Neural cell (in vitro differentiated cells): ENCODE results near the gene GBA2. TPM values are rescaled to one million over a fixed set of nuclear protein-coding genes. Genes with fewer than 3 reads are reported as not detected.

ENCODE experiments used
- H2AFZ ChIP-seq: fragments of 200-600, 300-800 bp; sonication (generic), shearing (Covaris generic); 2 replicates; pipeline ENCODE4 v1.6.0; 2014; ENCODE audit warnings: low read depth, mild to moderate bottlenecking, antibody characterized with exemption, low read length, moderate library complexity
- H3F3A ChIP-seq: fragments of 200-600 bp; shearing (Covaris generic); 2 replicates; pipeline ENCODE4 v1.6.1; 2016; ENCODE audit warnings: mild to moderate bottlenecking, moderate library complexity, mixed read lengths, antibody characterized with exemption, low read length; ENCODE audit not compliant: insufficient read depth, poor library complexity, severe bottlenecking
- H3K27ac ChIP-seq: fragments of 200-600, 300-800 bp; sonication (generic), shearing (Covaris generic); 2 replicates; pipeline ENCODE4 v1.5.1; 2014; ENCODE audit warnings: mild to moderate bottlenecking, low read length, moderate library complexity
- H3K27me3 ChIP-seq: fragments of 300-800, 200-600 bp; sonication (generic), shearing (Covaris generic); 2 replicates; pipeline ENCODE4 v1.6.0; 2014; ENCODE audit warnings: mild to moderate bottlenecking, low read depth, low read length, moderate library complexity; ENCODE audit not compliant: insufficient read depth
- H3K36me3 ChIP-seq: fragments of 300-800, 200-600 bp; sonication (generic), shearing (Covaris generic); 2 replicates; pipeline ENCODE4 v1.5.1; 2014; ENCODE audit warnings: mild to moderate bottlenecking, antibody characterized with exemption, low read length, moderate library complexity; ENCODE audit not compliant: insufficient read depth
- H3K4me2 ChIP-seq: fragments of 300-800, 200-600 bp; sonication (generic), shearing (Covaris generic); 2 replicates; pipeline ENCODE4 v1.6.0; 2014; ENCODE audit warnings: mild to moderate bottlenecking, low read length
- H3K4me3 ChIP-seq: fragments of 300-800, 200-600 bp; sonication (generic), shearing (Covaris generic); 2 replicates; pipeline ENCODE4 v1.5.1; 2014; ENCODE audit warnings: mild to moderate bottlenecking, low read length, moderate library complexity
- H3K79me2 ChIP-seq: fragments of 200-600 bp; shearing (Covaris generic); replicated peaks from 2 replicates; pipeline ENCODE4 v1.6.0; 2014; ENCODE audit warnings: mild to moderate bottlenecking, low read length, moderate library complexity; ENCODE audit not compliant: insufficient read depth
- H3K9ac ChIP-seq: fragments of 300-800, 200-600 bp; sonication (generic), shearing (Covaris generic); 2 replicates; pipeline ENCODE4 v1.6.1; 2016; ENCODE audit warnings: mild to moderate bottlenecking, low read length, mixed read lengths
- H3K9me2 ChIP-seq: fragments of 200-600 bp; shearing (Covaris generic); 2 replicates; pipeline ENCODE4 v1.6.1; 2016; ENCODE audit warnings: mild to moderate bottlenecking, low read length, mixed read lengths; ENCODE audit not compliant: insufficient read depth
- H3K9me3 ChIP-seq: fragments of 200-600, 300-800 bp; sonication (generic), shearing (Covaris generic); 2 replicates; pipeline ENCODE4 v1.6.1; 2016; ENCODE audit warnings: mild to moderate bottlenecking, mixed run types, low read length, moderate library complexity, mixed read lengths
- H4K20me1 ChIP-seq: fragments of 200-600 bp; shearing (Covaris generic); 2 replicates; pipeline ENCODE4 v1.6.1; 2016; ENCODE audit warnings: mild to moderate bottlenecking, mixed run types; ENCODE audit not compliant: insufficient read depth
- CTCF ChIP-seq: fragments of 450-650 bp; IDR thresholded peaks from 2 replicates; pipeline ENCODE4 v1.5.1; 2014; ENCODE audit warnings: antibody characterized with exemption, mild to moderate bottlenecking, moderate library complexity; ENCODE audit not compliant: poor library complexity, severe bottlenecking
- EP300 ChIP-seq: fragments of 450-650 bp; conservative IDR thresholded peaks from 2 replicates; pipeline ENCODE4 v1.6.1; 2014; ENCODE audit warnings: antibody characterized with exemption, mild to moderate bottlenecking, moderate library complexity; ENCODE audit not compliant: poor library complexity, severe bottlenecking
- EZH2 ChIP-seq: fragments of 200-600, 300-800 bp; shearing (Covaris generic), sonication (generic); IDR thresholded peaks from 2 replicates; pipeline ENCODE4 v1.6.1; 2014; ENCODE audit warnings: antibody characterized with exemption, low read length, borderline replicate concordance, mild to moderate bottlenecking; ENCODE audit not compliant: insufficient read depth, poor library complexity, severe bottlenecking
- MXI1 ChIP-seq: fragments of 450-650 bp; conservative IDR thresholded peaks from 2 replicates; pipeline ENCODE4 v1.6.1; 2014; ENCODE audit warnings: antibody characterized with exemption, mild to moderate bottlenecking; ENCODE audit not compliant: poor library complexity, severe bottlenecking
- POLR2AphosphoS5 ChIP-seq: IDR thresholded peaks from 2 replicates; pipeline ENCODE4 v1.6.1; 2012
- RAD21 ChIP-seq: fragments of 450-650 bp; conservative IDR thresholded peaks from 2 replicates; pipeline ENCODE4 v1.6.1; 2014; ENCODE audit warnings: antibody characterized with exemption, mild to moderate bottlenecking, moderate library complexity
- REST ChIP-seq: IDR thresholded peaks from 2 replicates; pipeline ENCODE4 v1.6.1; 2012; ENCODE audit warnings: borderline replicate concordance
- SMC3 ChIP-seq: fragments of 450-650 bp; conservative IDR thresholded peaks from 2 replicates; pipeline ENCODE4 v1.6.1; 2014; ENCODE audit warnings: antibody characterized with exemption, mild to moderate bottlenecking, moderate library complexity; ENCODE audit not compliant: poor library complexity
- TAF1 ChIP-seq: IDR thresholded peaks from 2 replicates; pipeline ENCODE4 v1.6.1; 2012; ENCODE audit warnings: low read depth
- polyA plus RNA-seq: library from polyadenylated mRNA; depleted of rRNA; stranded (reverse); fragments of >200 nt; gene quantifications from 2 replicates; pipeline ENCODE4 v1.2.3, GENCODE V29; 2014

GBA2 gene
- polyA plus RNA-seq, 1 donor from 2014 or later, result 113 TPM

GRCh38 chr9:35717132-35717870 is 31.7 kb downstream of the GBA2 start:
- Histone ChIP-seq H3K79me2 (no peaks in the 10 kb centered on the region), H3K4me3 (no peak overlapping the region), H3K9me2 (no peaks in the 10 kb centered on the region), H2AFZ (no peak overlapping the region), H3K36me3 (no peaks in the 10 kb centered on the region), H3K9ac (no peak overlapping the region), H3K27me3 (no peaks in the 10 kb centered on the region), H3K9me3 (no peaks in the 10 kb centered on the region), H3K27ac (no peak overlapping the region), H3K4me2 (no peak overlapping the region), H3F3A (no peaks in the 10 kb centered on the region), H4K20me1 (no peaks in the 10 kb centered on the region)
- no peak for TF ChIP-seq EP300
- TF ChIP-seq POLR2AphosphoS5, result no peak
- TF ChIP-seq REST, result no peak
- no peak for TF ChIP-seq TAF1
- TF ChIP-seq RAD21, result no peak
- TF ChIP-seq EZH2, result no peak
- TF ChIP-seq MXI1, result no peak
- TF ChIP-seq SMC3, result no peak
- no peak for TF ChIP-seq CTCF

- no peak overlapping the region for H3K27ac ChIP-seq
Measured at GRCh38 chr9:35716230-35716629, 32.8 kb downstream of the GBA2 start.

More at GRCh38 chr9:35716230-35716629, 32.8 kb downstream of the GBA2 start:
- Histone ChIP-seq H4K20me1 (no peaks in the 10 kb centered on the region), H3K36me3 (no peaks in the 10 kb centered on the region), H3K4me3 (no peak overlapping the region), H3F3A (no peaks in the 10 kb centered on the region), H3K4me2 (no peak overlapping the region), H3K79me2 (no peaks in the 10 kb centered on the region), H3K9ac (no peak overlapping the region), H3K9me3 (no peaks in the 10 kb centered on the region), H3K27me3 (no peaks in the 10 kb centered on the region), H2AFZ (no peak overlapping the region), H3K9me2 (no peaks in the 10 kb centered on the region)
- TF ChIP-seq EZH2, result no peak
- TF ChIP-seq CTCF, result no peak
- no peak for TF ChIP-seq SMC3
- TF ChIP-seq POLR2AphosphoS5, result no peak
- TF ChIP-seq EP300, result no peak
- no peak for TF ChIP-seq TAF1
- no peak for TF ChIP-seq RAD21
